NCI-H1694 (cell line): ENCODE measurements around the gene SCIMP.
"Not testable (repeated sequence)": the region's sequence is repeated elsewhere in the genome, so short reads cannot be mapped to it uniquely, and the experiment has no call there.

Experiments
- DNase-seq: peaks from one replicate; lab custom pipeline; 2025; lab: John Stamatoyannopoulos, UW

SCIMP gene

DNA sequence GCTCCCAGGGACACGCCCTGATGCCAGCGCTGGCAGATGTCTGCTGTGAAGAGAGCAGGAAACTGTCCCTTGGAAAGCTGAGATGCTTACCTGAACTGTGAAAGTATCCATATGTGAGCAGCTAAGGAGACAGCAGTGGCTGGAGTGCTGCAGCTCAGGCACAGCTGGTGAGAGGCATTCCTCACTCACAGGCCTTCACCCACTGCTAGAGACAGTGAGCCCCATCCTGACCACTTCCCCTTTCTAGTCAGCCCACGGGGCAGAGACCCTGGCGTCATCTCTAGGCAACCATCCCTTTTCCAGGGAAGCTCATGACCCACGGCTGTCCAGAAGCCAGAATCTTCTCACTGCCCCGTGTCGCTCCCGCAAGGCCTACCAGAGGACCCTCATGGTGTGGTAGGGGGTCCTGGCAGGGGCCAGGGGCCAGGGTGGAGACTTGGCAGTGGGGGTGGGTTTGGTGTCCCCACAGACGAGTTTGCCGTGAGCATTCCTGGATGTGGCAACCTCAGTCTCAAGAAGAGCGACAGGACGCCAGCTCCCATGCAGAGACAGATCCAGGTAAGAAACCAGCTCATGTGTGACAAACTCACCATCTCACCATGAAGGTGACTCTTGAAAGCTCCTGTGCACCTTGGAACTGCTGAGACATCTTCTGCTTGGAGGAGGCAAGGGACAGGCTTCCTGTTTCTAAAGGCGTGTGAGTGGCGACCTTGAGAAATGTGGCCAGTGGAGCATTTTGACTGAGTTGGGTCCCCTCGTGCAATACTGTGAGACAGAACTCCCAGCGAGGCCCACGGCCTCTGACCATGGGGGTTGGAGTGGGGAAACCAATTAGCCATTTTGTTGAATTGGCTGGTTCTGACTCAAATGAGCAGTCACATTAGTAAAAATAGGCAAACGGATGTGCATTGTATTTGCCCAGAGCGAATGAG, at the start of gene SCIMP:
Gene SCIMP (minus strand): TSS at position 216 of the 932 bp plus-strand sequence. CDS start 105 bp downstream, at position 111.
- no peak for DNase-seq

DNA sequence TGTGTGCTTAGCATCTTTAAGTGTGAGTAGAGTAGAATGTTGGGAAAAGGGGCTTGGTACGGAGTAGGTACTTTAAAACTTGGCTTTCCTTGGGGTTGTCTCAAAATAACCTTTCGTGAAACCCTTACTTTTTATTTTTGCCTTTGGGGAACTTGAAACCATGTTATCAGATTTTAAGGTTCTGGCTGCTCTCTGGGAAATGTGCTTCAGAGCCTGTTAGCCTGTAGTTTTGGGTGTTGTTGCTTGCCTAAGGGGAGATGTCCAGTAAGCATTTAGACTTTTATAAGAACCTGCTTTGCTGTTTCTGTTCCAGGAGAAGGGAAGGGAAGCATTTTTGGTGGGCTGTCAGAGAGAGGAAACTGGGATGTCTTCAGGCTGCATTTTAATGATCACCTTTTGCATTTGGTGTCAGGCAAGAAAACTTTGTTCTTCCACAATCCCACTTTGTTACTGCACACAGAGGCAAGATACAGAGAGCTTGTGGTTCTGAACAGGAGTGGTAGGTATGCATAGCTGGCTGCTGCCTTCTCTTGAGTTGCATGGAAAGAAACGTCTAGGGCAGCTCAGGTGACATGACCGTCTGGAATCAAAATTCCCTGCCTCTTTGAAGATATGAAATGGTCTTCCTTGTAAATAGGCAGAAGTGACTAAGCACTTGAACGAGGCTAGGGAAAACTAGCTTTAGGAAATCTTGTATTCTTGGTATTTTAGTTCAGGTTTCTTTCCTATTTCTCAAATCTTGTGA, 49.1 kb upstream of the SCIMP start:
- DNase-seq = no peak

DNA sequence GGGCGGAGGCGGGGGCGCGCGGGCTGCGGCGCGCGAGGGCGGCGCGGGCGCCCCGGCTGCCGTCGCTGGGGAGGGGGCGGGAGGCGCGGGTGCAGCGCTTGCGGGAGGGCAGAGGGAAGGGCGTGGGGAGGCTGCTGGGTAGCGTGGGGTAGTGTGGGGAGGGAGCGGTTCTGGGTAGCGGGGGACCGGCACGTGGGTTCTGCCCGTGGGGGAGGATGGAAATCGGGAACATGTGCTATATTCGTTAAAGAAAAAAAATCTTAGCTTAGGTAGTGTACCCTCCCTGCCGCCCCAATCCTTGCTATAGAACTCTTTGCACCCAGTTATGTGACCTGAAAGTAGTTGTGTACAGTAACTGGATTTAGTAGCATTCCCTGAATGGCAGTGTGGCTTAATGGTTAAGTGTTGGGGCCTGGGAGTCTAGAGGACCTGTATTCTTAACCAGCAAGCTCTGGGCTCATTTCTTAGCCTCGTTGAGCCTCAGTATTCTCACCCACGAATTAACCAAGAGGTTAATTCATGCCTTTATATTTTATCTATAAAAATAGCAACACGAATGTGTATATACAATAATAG, 48.1 kb upstream of the SCIMP start:
- peak; percentile 13 for DNase-seq

DNA sequence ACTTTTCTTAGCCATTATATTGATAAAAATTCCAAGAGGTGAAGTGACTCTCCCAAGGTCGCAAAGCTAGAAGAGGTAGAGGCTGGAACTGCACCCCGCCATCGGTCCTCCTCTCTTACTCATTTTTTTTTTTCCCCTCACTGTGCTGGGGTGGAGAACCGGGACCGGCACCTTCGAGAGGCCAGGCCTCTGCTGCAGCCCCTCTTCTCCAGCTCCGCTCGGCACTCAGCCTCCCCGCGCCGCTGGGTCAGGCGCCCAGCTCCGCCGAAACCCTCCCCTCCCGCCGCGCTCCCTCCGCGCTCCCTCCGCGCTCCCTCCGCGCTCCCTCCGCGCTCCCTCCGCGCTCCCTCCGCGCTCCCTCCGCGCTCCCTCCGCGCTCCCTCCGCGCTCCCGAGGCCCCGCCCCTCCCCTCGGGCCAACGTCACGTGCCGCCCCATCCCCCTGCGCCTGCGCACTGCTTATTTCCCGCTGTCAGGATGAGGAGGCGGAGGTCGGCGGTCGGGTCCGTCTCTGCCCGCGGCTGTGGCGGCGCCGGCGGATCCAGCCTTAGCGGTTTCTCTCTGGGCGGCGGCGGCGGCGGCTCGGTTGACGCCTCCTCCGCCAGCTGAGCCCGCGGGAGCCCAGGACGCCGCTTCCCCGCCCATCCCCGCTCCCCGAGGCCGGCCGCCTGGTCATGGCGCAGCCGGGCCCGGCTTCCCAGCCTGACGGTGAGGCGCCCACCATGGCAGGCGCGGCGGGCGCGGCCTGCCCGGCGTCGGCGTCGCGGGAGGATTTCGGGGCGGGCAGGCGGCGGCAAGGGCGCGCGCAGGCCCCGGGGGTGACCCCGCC, 47.4 kb upstream of the SCIMP start, which contains the start of gene RABEP1:
Gene RABEP1 (plus strand): TSS at position 471 of the 828 bp plus-strand sequence. CDS start 203 bp downstream, at position 674.
- DNase-seq = peak; percentile 65

DNA sequence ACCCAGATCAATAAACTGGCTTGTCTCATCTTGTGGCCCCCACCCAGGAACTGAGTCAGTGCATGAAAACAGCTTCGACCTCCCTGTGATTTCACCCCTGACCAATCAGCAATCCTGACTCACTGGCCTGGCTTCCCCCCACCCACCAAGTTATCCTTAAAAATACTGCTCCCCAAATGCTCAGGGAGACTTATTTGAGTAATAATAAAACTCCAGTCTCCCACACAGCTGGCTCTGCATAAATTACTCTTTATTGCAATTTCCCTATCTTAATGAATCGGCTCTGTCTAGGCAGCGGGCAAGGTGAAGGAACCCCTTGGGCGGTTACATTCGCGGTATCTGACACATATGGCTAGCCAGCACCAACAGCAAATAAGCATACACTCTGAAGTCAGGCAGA, 37.7 kb upstream of the SCIMP start:
- DNase-seq = no peak

DNA sequence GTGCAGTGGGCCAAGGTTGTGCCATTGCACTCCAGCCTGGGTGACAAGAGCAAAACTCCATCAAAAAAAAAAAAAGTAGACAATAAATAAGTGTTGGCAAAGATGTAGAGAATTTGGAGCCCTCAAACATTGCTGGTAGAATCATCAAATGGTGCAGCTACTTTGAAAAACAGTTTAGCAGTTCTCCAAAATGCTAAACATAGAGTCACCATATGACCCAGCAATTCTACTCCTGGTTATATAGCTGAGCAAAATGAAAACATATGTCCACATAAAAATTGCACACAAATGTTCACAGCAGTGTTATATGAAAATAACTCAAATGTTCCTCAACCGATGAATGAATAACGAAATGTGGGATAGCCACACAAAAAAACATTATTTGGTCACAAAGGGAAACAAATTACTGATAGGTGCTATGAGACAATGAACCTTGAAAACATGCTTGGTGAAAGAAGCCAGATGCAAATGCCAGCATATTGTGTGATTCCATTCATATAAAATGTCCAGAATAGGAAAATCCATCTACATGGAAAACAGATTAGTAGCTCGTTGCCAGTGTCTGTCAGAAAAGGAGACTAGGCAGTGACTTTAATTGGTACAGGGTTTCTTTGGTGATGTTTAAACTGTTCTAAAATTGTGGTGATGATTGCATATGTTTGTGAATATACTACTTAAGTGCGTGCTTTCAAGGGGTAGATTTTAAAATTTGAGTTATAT, 34.7 kb upstream of the SCIMP start:
- DNase-seq = no peak

DNA sequence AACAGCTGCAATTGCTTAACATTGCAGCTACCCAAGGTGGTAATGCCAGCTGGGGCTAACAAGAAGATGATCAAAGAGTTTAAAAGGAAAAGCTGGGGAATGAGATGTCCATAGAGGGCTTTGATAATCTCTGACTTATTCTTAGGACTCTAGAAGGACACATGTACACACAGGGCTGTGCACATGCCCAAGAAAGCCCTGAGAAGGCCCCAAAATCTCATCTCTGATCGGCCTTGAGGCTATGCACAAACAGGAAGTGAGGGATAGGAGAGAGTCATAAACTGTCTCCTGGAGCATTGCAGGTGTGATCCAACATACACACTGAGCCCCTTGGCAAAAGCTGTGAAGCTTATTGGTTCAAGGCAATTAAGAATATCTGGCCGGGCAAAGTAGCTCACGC, 30.2 kb upstream of the SCIMP start:
- no peak for DNase-seq

DNA sequence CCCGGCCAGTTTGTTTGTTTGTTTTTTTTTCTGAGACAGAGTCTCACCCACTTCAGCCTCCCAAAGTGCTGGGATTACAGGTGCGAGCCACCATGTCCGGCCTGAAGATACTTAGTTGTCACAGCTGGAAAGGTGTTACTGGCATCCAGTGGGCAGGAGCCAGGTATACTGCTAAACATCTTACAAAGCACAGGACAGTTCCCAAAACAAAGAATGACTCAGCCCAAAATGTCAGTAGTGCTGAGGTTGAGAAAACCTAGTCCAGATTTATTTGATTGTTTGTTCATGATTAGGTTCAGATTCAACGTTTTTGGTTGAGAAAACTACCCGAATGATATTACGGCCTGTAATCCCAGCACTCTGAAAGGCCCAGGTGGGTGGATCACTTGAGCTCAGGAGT, 28.8 kb upstream of the SCIMP start:
- DNase-seq = no peak

DNA sequence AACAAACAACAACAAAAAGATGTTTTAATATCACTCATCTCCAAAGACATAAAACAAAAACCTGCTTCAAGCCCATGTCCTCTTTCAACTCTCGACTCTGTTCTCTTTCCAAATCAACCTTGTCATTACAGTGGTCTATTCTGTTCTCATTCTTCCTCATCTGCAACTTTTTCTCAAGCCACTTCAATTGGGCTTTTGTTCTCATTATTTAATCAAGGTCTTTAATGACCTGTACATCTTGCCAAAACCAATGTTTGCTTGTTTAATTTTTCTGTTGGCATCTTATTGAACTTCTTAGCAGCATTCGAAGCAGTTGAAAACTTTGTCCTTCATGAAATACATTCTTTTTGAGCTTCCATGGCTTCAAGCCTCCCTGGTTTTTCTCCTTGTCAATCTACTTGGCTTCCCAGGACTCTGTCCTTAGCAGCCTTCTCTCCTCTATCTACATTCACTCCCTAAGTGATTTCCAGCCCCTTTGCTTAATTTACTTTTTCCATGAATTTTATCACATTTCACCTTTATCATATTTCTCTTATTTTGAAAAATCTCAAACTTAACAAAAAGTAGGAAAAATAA, 27.8 kb upstream of the SCIMP start:
- no peak for DNase-seq

DNA sequence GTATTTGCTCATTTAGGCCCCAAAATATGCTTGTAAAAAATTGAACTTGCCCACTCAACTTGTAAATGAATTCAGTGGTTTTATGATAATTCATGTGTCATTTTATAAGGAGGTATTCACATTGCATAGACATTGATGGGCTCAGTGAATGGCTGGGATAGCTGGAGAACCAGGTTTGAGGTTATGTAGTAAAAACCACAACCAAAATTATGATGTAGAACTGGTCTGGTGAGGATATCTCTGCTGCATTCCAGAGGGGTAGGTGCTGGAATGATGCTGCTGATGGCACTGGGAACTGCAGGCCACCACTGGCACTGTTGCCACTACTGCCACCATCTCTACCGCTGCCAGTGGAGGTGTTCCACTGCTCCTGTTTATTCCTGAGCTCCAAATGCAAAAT, 25.9 kb upstream of the SCIMP start:
- DNase-seq = no peak

DNA sequence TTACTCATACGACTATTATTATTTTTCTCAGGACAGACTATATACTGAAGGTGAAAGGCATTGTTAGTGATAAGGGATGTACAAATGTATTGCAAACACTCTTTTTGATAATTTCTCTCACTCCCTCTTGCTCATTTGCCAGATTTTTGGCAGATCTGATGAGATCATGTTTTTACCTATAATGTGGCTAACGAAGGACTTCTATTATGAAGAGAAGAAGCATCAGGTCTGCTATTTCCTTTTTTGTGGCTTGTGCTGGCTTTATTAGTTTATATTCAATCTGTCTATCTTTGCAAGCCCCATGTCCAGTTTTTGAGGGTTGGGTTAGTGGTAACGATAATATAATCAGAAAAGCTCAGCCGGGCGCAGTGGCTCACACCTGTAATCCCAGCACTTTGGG, 22.5 kb upstream of the SCIMP start:
- DNase-seq = no peak

DNA sequence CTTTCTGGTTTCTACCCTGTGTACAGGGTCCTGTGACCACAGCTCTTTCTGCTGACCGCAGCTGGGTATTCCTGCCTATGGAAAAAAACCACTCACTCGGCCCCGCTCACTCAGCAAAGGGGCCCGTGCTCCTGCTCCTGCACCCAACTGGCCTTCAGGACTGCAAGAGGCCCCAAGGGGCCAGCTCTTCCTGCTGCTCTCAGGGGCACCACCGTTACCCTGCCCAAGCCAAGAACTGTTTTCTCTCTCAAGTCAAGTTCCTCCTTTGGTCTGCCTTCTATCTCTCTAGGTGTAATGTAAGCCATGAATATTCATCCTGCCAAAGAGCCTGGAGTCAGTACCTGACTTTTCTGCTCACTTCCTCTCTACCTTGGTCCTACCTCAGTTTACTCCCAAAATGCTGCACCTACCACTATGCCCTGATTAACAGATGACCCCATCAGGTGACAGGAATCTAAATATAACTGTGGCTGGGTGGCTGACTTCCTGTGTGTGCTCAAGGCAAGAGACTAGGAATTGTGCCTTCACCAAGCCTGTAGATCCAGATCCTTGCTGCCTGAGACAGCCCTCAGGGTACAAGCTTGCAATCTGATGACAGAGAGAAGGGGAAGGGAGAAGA, 20.4 kb upstream of the SCIMP start:
- no peak for DNase-seq

DNA sequence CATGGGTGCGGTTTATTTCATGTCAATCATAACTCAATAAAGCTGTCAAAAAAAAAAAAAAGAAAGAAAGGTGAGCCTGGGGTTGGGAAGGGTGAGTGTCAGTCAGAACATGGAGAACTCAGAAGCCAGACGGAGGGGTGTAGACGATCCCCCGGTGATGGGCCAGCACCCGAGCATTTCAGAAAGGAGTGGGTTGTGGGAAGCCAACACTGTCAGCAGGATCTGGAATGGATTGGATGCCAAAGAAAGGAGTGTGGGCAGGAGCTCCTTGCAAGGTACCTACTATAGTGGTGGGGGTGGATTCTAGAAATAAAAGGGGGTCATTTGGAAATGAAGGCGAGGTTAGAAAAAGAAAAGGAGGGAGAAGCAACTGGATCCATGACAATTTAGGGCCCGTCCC, 19.8 kb upstream of the SCIMP start:
- DNase-seq = no peak

DNA sequence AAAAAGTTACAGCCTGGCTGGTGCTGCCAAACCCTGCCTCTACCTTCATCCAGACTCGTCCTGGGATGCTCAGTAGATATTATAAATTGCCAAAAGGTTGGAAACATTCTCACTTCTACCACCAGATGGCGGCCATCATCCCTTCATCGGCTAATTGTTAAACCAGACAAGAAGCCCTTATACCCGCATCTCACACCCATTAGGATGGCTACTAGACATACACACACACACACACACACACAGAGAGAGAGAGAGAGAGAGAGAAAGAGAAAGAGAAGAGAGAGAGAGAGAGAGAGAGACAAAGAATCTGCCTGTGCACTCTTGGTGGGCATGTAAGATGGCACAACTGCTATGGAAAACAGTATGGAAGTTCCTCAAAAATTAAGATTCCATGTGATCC, 15.0 kb upstream of the SCIMP start:
- DNase-seq = peak; percentile 78

DNA sequence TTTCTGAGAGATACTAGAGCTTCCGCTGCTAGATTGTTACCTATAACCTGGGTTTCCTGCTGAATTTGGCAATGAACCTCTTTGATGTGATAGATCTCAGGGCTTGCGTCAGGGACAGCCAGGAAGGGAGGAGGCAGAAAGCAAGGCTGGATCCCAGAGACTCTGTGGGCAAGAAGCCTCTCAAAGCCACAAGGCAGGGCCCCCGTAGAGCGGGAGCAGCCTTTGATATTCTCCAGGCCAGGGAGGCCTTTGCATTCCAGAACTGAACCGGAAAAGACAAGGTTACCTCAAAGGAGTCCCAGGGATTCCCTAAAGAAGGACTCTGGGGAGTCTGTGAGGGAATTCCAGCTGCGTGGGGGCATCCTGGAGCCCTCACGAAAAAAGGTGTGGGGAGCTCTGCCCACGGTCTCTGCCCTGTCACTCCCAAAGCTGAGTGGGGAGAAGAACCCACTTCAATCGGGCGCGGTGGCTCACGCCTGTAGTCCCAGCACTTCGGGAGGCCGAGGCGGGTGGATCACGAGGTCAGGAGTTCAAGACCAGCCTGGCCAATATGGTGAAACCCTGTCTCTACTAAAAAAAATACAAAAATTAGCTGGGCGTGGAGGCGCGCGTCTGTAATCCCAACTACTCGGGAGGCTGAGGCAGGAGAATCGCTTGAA, 14.3 kb upstream of the SCIMP start:
- DNase-seq = no peak

DNA sequence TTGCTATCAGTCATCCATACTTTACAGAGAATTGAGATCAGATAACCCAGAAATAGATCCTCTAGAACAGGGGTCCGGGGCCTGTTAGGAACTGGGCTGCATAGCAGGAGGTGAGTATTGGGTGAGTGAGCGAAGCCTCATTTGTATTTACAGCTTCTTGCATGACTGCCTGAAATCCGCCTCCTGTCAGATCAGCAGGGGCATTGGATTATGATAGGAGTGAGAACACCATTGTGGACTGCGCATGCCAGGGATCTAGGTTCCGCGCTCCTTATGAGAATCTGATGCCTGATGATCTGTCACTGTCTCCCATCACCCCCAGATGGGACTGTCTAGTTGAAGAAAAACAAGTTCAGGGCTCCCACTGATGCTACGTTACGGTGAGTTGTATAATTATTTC, 13.0 kb upstream of the SCIMP start:
- no peak for DNase-seq

DNA sequence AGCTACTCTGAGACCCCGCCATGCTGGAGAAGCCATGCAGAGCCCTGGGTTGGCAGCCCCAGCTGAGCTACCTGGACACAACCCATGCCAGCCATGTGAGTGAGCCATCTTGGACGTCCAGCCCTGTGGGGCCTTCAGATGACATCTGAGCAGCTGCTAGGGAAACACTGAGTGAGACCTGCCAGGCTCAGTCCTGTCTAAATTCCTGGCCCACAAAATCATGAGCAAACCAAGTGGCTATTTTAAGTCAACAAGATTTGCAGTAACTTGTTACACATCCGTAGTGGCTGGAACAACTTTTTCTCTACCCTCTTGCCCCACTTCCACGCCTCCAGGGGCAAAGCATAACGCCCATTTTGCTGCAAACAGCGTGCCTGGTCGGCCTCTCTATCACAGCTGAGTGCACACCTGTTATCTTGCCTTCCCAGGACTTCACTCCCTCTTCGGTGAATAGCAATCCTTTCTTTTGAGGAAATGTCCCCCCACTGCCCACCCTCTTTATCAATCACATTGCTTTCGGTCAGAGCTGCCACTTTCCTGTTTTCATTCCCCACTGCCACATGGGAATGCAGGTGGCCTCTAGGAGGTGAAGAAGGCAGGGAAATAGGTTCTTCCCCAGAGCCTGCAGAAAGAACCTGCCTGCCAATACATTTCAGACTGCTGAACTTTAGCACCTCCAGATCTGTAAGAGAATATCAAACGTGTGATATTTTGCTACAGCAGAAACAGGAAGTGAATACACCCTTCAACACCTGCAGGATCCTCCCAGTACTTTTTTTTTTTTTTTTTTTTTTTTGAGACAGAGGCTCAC, 7.4 kb upstream of the SCIMP start:
- no peak for DNase-seq

DNA sequence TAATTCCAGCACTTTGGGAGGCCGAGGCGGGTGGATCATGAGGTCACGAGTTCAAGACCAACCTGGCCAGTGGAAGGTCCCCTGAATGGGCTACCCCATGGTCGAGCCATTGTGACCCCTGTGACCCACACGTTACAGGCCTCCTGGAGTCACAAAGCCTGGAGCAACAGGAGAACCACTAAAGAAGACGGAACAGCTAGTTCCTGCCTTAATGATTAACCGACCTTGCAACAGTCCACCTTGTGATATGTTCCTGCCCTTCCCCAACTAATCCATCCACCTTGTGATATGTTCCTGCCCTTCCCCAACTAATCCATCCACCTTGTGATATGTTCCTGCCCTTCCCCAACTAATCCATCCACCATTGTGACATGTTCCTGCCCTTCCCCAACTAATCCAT, 5.1 kb upstream of the SCIMP start:
- DNase-seq = not testable (repeated sequence)

DNA sequence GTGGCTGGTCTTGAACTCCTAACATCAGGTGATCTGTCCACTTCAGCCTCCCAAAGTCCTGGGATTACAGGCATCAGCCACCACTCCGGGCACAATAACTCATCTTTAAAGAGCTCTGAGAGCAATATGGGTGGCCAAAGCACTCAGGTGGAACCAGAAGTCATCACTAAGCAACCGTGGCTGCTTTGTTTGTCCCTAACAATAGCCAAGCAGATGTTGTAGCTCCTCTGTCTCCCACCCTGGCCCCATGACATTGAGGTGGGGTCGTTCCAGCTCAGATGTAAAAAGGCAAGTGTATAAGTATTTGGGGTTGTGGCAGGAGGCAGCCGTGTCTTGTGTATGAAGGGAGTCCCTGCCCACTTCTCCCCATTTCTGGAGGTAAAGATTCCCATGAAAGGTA, 3.7 kb upstream of the SCIMP start:
- no peak for DNase-seq
